D341Med (cell line): Measurements from ENCODE around the gene CYP19A1.
A peak's percentile ranks its signal among the peaks of the same experiment; 100 is the strongest.

Experiments
- DNase-seq: peaks from one replicate; pipeline ENCODE4 v3.0.0; 2012; ENCODE audit warnings: low spot score

Gene CYP19A1

DNA sequence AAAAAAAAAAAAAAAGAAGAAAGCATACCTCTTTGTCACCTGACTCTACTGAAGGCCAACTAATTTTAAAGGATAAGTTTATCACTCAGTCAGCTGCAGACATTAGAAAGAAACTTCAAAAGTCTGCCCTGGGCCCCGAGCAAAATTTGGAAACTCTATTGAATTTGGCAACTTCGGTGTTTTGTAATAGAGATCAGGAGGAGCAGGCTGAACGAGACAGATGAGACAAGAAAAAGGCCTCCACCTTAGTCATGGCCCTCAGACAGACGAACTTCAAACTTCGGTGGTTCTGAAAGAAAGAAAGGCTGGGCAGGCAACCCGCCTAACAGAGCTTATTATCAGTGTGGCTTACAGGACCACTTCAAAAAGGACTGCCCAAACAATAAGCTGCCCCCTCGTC is 21.6 kb upstream of the CYP19A1 start:
- DNase-seq = no peak

DNA sequence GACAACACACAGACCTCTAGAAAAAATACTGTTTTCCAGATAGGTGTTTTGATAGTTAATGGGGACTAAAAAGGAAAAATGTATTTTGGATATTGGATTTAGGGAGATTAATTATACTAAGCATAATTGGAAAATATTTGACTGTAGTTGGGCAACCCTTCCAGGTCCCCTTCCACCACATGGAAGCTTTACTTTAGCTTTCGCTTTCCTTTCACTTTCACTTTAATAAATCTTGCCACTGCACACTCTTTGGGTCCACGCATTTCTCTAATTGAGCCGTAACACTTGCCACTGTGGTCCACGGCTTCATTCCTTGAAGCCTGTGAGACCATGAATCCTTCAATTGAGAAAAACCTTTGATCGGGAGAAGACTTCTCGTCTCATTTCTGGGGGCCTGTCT is 18.6 kb upstream of the CYP19A1 start:
- no peak for DNase-seq

DNA sequence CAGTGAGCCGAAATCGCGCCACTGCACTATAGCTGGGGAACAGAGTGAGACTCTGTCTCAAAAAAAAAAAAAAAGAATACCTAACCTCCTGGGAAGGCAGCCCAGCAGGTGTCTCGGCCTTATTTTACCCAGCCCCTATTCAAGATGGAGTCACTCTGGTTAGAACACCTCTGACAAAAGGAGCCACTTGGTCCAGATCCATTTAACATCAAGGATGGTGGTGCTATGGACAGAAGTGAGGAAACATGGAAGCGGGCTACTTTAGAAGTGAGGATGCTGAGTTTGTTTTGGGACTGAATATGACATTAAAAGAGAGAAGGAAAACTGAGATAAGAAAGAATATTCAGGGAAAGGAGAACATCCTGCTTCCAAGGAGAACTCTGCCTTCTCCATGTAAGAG is 17.8 kb upstream of the CYP19A1 start:
- DNase-seq = no peak

DNA sequence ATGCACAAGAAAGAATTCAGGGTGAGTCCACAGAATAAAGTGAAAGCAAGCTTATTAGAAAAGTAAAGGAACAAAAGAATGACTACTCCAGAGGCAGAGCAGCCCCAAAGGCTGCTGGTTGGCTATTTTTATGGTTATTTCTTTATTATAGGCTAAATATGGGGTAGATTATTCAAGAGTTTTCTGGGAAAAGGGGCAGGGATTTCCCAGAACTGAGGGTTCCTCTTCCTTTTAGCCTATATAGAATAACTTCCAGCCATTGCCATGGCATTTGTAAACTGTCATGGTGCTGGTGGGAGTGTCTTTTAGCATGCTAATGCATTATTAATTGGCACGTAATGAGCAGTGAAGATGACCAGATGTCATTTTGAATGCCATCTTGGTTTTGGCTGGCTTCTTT is 16.7 kb upstream of the CYP19A1 start:
- DNase-seq = no peak

DNA sequence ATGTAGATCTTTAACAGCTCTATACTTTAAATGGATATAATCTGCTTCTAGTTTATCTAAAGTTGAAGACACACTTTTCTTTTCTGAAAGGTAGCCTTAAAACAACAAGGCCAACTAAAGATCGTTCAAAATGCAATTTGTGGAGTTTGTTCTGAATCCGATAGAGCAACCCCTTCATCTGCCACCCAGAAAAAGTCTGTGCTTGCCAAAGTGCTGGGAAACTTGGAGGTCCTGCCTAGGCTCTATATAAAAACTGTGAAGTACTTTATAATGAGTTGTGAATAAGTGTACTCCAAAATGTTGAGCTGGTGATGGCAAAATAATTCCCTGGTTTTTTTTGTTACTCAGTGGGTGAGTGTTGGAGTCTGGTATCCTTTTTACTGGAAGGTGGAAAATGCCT is 15.6 kb upstream of the CYP19A1 start:
- DNase-seq = no peak

DNA sequence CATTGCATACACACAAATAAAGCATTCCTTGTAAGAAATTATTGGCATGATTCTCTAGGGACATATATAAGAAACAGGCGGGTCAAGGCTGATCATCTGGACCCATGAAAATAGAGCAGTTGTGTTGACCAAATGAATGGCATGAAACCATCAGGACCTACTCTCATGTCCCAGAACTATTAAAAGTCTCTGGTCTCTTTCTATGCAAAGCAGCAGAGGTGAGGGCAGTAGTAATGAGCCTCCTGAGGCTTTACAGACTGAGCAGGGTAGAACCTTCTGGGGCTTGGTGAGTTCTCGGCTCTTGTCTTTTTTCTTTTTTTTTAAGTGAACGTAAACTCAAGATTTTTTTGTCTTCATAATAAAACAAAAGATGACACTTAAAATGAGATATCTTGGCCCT is 12.3 kb upstream of the CYP19A1 start:
- no peak for DNase-seq

DNA sequence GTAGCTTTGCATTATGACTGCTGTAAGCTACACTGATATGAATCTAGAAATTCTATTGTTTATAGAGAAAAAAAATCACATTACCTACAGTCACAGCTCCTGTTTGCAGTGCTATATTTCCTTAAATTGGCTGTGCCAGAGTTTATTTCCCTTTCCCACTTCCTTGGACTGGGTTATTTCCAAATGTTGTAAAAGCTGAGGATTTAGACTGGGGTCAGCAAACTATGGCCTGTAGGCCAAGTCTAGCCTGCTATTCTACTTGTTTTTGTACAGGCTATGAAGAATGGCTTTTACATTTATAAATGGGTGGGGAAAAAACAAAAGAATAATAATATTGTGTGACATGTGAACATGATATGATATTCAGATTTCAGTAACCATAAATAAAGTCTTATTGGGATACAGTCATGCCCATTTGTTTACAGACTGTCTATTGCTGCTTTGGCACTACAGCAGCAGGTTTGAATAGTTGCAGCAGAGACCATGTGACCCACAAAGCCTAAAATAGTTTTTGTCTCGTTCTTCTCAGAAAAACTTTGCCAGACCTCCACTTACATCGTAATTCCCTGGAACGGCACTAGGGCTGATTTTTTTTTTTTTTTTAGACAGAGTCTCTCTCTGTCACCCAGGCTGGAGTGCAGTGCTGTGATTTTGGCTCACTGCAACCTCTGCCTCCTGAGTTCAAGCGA is 10.9 kb upstream of the CYP19A1 start:
- no peak for DNase-seq

DNA sequence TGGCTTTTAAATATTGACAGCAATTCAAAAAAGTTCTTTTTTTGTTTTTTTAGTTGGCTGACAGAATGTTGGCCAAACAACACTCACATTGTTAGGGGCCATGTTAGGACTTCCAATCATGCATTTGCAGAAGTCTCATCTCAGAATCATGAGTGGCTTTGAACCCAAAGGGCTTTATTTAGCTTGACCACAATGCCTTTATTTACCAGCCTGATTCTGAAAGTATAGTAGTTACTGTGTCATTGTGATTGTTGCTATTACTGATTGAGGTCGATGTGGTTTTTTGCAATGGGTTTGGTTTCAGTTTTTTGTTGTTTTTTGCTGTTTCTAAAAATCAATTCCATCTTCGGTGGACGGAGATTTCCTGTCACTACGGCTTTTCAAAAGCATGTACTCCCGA is 10.3 kb upstream of the CYP19A1 start:
- DNase-seq = no peak

DNA sequence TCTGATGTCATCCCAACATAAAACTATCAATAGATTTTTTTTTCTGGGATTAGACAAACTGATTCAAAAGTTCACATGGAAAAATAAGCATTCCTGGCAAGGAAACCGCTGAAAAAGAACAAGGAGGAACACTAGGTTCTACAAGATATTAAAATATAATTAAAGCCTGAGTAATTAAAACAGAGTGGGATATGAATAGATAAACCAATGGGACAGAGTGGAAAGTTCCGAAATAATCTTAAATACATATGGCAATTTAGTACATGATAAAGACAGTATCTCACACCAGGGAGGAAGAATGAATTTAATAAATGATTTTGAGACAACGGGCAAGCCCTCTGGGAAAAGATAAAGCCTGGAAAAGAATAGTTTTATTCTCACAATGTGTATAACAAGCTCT is 7.7 kb upstream of the CYP19A1 start:
- DNase-seq = no peak

DNA sequence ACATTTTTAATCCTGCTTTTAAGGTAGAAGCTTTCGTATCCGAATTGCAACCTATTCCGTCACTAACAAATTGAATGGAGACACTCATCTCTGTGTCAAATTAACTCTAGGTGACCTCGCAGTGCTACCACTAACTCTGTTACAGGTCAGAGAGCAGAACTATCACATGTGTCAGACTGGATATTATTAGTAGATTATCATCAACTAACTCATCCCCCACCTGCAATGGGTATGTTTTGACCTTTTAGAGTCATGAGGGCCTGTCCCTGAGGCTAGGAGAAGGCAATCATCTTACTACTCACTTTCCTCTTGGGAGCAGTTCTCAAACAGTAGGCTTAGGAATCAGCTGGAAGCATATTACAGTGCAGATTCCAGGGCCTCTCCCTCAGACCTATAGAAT is 5.1 kb upstream of the CYP19A1 start:
- no peak for DNase-seq

DNA sequence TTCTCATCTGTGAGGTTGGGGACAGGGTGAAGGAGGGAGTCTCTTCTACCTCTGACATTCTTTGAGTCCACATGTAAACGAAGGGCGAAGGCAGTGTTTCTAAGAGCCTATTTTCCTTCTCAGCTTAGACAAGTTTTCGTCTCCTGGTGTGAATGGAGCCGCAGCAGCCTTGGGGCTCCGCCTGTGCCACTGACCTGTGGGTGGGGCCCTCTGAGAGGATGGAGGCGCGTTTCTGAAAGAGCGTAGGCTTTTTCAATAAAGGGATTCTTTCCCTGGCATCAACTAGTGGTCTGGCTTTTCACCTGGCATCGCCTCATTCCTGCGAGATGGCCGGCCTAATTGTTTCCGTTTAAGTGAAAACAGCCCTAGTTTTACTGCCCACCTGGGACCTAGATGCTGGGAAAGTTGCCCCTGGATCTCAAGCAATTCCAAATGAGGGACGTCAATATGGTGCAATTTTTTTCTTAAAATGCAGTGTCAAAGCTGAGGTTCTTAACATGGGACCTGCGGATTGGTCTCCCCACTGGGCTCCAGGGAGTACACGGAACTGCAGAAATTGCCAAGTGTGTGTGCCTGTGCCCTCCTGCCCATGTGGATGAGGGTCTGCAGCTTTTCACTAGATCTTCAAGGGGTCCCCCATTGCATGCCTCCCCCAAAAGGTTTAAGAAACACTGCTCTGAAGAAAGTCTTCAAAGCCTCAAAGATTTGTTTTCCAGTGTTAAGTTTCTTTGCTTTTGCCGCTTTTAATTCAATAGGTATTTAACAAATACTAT is 4.0 kb upstream of the CYP19A1 start:
- no peak for DNase-seq

DNA sequence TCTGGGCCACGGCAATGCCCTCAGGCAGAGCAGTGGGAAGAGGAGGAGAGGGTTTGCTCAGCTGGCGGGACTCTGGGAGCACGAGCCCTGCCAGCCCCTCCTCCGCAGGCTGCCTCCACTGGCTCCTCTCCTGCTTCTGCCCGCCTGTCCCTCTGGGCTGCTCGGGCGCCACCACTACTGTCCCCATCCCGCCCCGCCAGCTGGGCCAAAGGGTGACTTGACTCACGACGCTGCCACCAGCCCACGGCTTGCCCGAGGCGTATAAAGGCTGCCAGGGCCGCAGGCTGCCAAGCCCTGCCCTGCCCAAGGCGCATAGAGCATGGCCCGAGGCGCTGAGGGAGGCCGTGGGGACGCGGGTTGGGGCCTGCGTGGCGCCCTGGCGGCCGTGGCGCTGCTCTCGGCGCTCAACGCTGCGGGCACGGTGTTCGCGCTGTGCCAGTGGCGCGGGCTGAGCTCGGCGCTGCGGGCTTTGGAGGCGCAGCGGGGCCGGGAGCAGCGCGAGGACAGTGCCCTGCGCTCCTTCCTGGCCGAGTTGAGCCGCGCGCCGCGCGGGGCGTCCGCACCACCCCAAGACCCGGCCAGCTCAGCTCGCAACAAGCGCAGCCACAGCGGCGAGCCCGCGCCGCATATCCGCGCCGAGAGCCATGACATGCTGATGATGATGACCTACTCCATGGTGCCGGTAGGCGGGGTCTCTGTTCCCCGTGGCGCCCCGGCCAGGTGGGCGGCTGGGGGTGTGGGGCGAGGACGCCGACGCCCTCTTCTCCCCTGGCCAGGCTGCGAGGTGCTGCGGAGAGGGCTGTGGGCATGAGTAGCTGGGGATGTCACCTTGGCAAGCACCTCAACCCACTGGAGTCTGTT is 3.2 kb upstream of the CYP19A1 start, which contains the start of gene GLDN:
Gene GLDN, plus strand, starts transcription at position 290 of the 861 bp plus-strand sequence. Its CDS starts 30 bp downstream, at position 320.
- no peak for DNase-seq

DNA sequence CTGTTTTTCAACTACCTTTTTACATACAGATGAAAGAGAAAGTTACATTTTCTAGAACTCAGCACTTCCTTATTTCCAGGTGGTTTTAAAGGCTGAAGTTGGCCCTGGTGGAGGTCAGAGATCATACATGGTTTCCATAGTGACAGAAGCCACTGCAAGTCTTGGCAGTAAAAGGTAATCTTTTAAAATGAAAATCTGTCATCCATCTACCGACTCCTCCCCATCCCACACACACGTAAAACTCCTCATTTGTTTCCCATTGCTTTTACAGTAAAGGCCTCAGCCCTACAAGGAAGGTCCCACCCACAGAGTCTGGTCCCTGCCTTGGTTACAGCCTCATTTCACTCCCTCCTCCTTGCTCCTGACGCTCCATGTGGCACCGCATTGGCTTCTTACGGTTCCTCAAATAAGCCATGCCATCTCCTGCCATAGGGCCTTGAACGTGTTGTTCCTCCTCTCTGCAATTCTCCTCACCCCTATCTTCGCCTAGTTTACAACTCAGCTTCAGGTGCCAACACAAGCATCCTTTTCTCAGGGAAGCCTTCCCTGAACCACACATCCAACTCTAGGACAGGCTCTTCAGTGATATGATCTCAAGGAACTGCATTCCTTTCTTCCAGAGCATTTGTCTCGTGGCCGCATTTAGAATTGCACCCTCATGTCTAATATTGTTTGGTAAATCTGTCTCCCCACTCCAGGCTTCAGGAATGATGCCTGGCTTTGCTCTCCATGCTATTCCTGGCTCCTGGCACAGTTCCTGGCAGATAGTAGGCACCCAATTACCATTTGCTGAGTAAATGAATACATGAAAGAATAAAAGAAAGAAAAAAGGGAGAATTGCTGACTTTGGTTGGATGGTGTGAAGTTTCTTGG is 2.6 kb downstream of the CYP19A1 start:
- no peak for DNase-seq

DNA sequence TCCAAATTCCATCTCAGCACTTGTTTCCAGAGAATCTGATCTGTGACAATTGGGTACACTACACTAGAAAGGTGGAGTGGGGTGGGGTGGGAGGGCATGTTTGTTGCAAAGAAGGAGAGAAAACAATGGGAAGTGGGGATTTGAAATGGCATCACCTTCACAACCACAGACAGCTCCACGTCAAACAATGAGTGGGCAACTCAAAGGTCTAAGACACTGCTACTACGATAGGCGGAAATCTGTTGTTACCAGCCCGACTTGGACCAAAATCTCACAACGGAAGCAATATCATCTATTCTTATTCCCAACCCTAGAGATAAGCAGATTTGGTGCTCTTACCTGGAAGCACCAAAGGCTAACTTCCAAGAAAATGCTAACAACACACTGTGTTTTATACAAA is 3.3 kb downstream of the CYP19A1 start:
- no peak for DNase-seq

DNA sequence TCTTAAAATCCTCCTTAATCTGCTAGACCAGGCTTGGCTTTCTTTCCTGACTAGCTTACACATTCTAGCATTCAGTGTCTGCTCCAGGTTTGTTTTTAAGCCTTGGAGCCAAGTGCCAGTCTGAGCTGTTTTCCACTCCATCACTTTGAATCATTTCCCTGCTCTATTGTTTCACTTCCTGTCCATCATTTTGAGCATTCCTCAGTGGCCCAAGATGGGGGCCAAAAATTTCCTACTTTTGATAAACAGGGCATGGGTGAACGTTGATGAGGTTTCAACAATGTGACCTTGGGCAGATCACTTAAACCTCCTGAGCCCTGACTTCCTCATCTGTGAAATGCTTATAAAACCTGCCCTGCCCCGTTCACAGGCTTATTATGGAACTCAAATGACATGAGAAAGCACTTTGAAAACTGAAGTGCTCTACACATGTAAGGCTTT is 4.4 kb downstream of the CYP19A1 start:
- DNase-seq = peak; percentile 42

DNA sequence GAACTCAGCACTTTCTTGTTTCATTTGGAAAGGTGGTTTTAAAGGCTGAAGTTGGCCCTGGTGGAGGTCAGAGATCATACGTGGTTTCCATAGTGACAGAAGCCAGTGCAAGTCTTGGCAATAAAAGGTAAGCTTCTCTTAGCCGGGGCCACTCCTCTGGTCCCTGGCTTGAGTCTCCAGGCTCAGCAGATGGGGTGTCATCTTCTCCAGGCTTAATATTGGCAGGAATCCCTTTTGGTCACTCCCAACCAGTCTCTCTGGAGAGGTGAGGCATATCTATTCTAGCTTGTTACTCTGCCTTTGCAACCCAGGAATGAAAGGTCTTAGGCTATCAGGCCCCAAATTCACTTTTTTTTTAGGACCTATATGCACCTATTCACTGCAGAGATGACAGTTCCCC is 4.8 kb downstream of the CYP19A1 start:
- no peak for DNase-seq

DNA sequence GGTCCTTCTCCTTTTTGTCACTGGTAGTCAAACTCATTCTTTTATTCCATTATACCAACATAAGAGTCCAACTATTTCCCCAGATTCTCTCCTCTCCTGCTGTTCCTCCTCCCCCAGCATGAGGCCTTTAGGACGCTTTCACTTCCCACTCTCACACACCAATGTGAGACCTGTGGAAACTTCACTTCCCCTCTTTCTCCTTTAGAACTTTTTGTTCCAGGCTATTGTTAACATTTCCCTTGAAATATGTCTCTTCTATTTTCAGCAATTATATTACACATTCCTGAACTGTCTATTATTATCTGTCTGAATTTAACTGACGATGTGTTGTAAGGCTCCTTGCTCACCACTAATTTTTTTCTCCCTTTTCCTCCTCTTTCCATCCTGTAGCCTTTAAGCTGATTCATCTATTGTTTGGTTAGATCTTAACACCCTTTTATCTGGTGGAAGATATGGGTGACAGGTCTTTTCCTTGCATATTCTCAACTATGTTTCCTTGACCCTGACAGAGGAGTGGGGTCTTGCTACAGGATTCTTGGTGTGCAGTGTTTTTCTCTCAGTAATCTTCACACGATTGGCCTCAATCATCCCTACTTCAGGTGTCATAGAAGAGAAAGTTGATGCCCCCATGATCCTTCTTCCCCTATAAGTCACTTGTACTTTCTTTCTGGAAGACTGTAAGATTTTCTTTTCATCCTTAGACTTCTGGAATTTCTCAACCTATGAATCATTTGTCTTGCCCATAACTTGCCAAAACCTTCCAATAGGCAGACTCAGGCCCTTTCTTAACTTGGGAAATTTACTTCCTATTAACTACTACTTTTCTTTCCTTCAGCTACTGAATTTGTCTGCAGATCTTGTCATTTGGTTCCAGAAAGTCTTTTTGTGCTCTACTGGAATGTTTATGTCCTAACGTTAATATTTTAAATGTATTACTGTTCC is 5.9 kb downstream of the CYP19A1 start:
- DNase-seq = no peak

DNA sequence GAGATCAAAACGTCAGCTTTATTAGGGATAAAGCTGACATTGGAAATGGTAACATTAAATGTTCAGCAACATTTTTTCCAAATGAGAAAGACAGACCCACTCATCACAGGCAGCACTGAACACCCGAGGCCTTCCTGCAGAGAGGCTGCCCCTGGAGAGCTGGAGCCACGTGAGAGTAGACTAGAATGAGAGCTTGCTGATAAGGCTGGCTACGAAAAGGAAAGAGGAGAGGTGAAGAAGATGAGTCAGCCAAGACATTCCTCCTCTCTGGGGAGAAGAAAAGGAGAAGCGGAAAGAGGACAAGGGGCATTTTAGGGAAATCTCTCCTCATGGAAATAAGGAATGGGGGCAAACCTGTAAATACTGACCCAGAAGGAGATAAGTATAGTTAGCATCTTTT is 7.3 kb downstream of the CYP19A1 start:
- no peak for DNase-seq

DNA sequence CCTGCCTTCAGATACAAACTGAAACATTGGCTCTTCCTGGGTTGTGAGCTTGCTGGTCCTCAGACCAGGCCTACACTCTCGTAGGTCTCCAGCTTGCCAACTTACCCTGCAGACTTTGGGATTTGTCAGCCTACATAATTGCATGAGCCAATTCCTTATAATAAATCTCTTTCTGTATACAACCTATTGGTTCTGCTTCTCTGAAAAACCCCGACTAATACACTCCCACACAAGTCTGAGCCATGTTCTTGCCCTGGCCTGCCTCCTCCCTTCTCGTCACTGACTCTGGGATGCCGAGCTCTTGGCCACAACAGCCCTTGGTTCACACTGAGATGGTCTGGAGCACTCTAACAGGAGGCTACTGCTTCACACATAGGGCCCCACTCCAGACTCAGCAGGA is 9.5 kb downstream of the CYP19A1 start:
- no peak for DNase-seq

DNA sequence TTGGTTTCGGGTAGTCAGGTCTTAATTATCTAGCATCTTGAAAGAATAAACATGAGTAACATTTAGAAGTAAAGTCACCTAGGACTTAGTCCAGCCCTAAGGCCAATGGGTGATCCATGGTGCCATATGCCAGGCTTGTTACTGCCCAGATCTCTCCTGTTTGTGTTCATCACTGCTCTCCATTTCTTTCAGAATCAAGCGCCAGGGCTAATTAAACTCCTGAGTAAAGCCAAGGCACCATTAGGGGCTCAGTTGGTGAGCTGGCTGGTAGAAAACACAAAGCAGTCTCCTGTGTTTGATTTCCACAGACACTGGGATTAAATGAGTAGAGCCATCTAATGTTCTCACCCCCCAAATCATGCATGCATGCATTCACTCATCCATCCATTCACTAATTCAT is 11.3 kb downstream of the CYP19A1 start:
- DNase-seq = no peak

DNA sequence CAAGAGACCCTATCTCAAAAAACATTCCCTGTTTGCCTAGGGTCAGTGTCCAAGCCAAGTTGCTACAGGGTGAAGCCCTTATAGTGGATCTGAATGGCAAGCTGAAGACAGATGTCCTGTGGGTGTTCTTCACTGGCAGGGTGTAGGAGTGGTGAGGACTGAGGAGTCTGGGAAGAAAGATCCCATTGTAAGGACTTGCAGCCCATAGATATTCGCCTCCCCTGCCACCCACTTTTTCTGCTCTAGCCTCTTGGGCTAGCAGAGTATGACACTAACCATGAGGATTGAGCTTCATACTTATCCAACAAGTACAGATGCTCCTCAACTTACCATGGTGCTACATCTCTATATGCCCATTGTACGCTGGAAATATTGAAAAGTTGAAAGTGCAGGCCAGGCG is 13.2 kb downstream of the CYP19A1 start:
- DNase-seq = no peak
